Left lung (tissue), 10 donors: Measurements from ENCODE around the gene CEP350. TPM values are rescaled to one million over a fixed set of nuclear protein-coding genes. Genes with fewer than 3 reads are reported as not detected.
A peak's percentile ranks its signal among the peaks of the same experiment; 100 is the strongest.

ENCODE experiments used
- ATAC-seq: fragments of 200-7000 bp; cut with Tn5 transposase; one replicate; pipeline ENCODE4 v1.9.1; 2020; ENCODE audit warnings: moderate library complexity
- DNase-seq, 4 donors: peaks; one replicate each; pipeline ENCODE4 v3.0.0-alpha.2; 2013 to 2020
- H3K27ac ChIP-seq, 2 donors: fragments of 200-600 bp; sonication (generic) in 1 of 2; one replicate each; pipeline versions ENCODE4 v1.5.0 to v1.8.0; 2020 to 2021
- H3K27me3 ChIP-seq, 2 donors: fragments of 200-600 bp; sonication (generic) in 1 of 2; one replicate each; pipeline versions ENCODE4 v1.5.0 to v1.8.0; 2020 to 2021
- H3K36me3 ChIP-seq, 2 donors: fragments of 200-600 bp; sonication (generic) in 1 of 2; one replicate each; pipeline versions ENCODE4 v1.5.0 to v1.8.0; 2020 to 2021
- H3K4me1 ChIP-seq, 2 donors: fragments of 200-600 bp; one replicate each; pipeline ENCODE4 v1.8.0; 2021
- H3K4me3 ChIP-seq, 2 donors: fragments of 200-600 bp; sonication (generic) in 1 of 2; one replicate each; pipeline versions ENCODE4 v1.5.0 to v1.8.0; 2020 to 2021; ENCODE audit warnings: mild to moderate bottlenecking in 1 of 2
- H3K9me3 ChIP-seq, 2 donors: fragments of 200-600 bp; sonication (generic) in 1 of 2; one replicate each; pipeline versions ENCODE4 v1.5.0 to v1.8.0; 2020 to 2021
- CTCF ChIP-seq, 2 donors: fragments of 200-600 bp; sonication (generic) in 1 of 2; IDR thresholded peaks; one replicate each; pipeline versions ENCODE4 v1.5.0 to v1.8.0; 2021; ENCODE audit warnings: antibody characterized with exemption in 2 of 2
- intact Hi-C, 2 donors: fragments of 100-400 bp; cut with DNase I; formaldehyde crosslinking; loops; one replicate each; pipeline versions ENCODE4 v1.11.2 to v1.14.2; 2022
- polyA plus RNA-seq, 6 donors: library from polyadenylated mRNA; unstranded; fragments of 120-200 nt; gene quantifications; one replicate each; pipeline ENCODE4 v1.2.1, GENCODE V29; 2013; ENCODE audit not compliant: insufficient read length in 6 of 6
- total RNA-seq, 2 donors: library from RNA; stranded (reverse); fragmentation: NEBNext Ultra II Directional; extraction: Animal tissue kit (Norgen Biotek cat#: 25700); gene quantifications; one replicate each; pipeline ENCODE4 v1.2.1, GENCODE V29; 2021
- donor health status: DM: no; HTN: yes; CAD: no.
- donor health status: DM: no; HTN: no; CAD: no.

CEP350 gene
- total and polyA plus RNA-seq, 8 donors, result 26.8 to 53.5 (median 35.9) TPM

DNA sequence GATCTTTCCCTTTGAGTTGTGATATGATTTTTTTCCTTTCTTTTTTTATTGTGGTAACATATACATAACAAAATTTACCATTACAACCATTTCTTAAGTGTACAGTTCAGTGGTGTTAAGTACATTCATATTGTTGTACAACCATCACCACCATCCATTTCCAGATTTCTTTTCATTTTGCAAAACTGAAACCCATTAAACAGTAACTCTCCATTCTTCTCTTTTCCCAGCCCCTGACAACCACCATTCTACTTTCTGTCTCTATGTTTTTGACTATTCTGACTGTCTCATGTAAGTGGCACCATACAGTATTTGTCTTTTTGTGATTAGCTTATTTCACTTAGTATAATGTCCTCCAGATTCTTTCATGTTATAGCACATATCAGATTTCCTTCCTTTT is 30.3 kb downstream of the CEP350 start:
- DNase-seq (no peak), ATAC-seq (no peak)
- intact Hi-C loops, result no loop called here
- no peaks in the 10 kb centered on the region for H3K9me3 ChIP-seq
- TF ChIP-seq CTCF (IDR thresholded peaks at IDR 0.05), result no peak
- peaks cover 0 to 9% of the 10 kb centered on the region in 2 donors for H3K4me1 ChIP-seq
- H3K36me3 ChIP-seq, result peaks cover 0 to 6% of the 10 kb centered on the region in 2 donors
- no peak overlapping the region for H3K27ac ChIP-seq
- H3K4me3 ChIP-seq, result no peak overlapping the region
- no peaks in the 10 kb centered on the region for H3K27me3 ChIP-seq

DNA sequence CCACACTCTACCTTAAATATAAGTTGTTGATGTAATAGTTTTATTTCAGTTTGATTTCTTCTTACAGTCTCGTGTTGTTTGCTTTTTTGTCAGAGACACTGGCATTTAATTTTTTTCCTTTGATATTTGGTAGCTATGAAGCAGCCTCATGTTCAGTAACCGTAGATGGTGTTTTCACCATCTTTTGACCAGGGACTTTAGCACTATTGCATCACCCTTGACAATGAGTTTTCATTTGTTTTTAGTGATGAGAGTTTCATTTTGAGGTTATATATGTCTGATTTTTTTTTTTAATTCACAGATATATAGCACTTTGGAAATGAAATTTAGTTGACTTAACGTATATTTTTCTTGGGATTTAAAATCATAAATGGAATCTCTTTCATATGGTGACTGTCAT is 36.2 kb downstream of the CEP350 start:
- ATAC-seq (no peak), DNase-seq (no peak)
- Histone ChIP-seq H3K27ac (no peak overlapping the region), H3K36me3 (peaks cover 5 to 31% of the 10 kb centered on the region in 2 donors), H3K9me3 (no peaks in the 10 kb centered on the region), H3K4me1 (no peaks in the 10 kb centered on the region), H3K27me3 (no peaks in the 10 kb centered on the region), H3K4me3 (no peak overlapping the region)
- TF ChIP-seq CTCF (IDR thresholded peaks at IDR 0.05), result no peak
- intact Hi-C loops, result no loop called here

DNA sequence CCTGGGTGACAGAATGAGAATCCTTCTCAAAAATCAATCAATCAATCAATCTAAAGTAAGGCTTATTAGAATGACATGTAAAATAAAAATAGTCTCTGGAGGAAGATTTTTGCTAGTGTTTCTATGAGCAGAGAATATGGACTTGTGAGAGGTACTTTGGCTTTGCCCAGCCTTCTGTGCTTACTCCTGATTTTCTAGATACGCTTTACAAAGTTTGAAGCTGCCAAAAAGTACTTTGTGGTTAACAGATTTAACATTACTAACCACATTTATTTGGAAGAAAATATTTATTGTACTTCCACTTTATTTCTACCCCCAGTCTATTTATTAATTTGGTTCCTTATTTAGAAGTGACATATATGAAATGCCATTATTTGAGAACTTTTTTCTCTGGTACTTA is 41.0 kb downstream of the CEP350 start:
- peaks cover 0 to 9% of the 10 kb centered on the region in 2 donors for H3K4me1 ChIP-seq
- peaks cover 5 to 45% of the 10 kb centered on the region in 2 donors for H3K36me3 ChIP-seq
- no peak for TF ChIP-seq CTCF (IDR thresholded peaks at IDR 0.05)
- no peaks in the 10 kb centered on the region for H3K27me3 ChIP-seq
- no peak overlapping the region for H3K27ac ChIP-seq
- no peak overlapping the region for H3K4me3 ChIP-seq
- intact Hi-C loops, result no loop called here
- ATAC-seq (no peak), DNase-seq (no peak)
- H3K9me3 ChIP-seq, result no peaks in the 10 kb centered on the region

GRCh38 chr1:179996099-179996498 is 41.5 kb downstream of the CEP350 start:
- Histone ChIP-seq H3K9me3 (no peaks in the 10 kb centered on the region), H3K4me3 (no peak overlapping the region), H3K36me3 (peaks cover 5 to 46% of the 10 kb centered on the region in 2 donors), H3K27ac (no peak overlapping the region), H3K4me1 (peaks cover 0 to 12% of the 10 kb centered on the region in 2 donors), H3K27me3 (no peaks in the 10 kb centered on the region)
- TF ChIP-seq CTCF (IDR thresholded peaks at IDR 0.05), result no peak
- intact Hi-C loops, result no loop called here
- ATAC-seq, result no peak
- DNase-seq, result no peak

DNA sequence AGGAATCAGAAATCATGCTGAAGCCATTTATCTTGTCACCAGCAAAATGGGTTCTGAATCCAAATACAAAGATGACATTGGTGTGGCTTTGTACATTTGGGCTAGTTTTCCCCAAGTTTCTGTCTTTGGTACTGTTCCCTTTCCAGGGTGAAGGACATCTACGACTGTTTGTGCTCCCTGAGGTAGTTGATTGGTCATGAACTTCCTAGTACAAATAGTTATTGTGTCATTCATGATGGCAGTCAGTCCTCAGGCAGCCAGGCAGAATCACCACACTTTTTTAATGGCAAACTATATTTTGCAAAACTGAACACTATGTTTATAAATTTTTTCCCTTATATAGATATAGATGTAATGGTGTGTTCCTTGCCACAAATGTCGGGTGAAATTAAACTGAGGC is 46.0 kb downstream of the CEP350 start:
- TF ChIP-seq CTCF (IDR thresholded peaks at IDR 0.05), result no peak
- H3K4me3 ChIP-seq, result no peak overlapping the region
- H3K27ac ChIP-seq, result peak overlapping the region in 1 of 2 donors; percentile 55
- H3K27me3 ChIP-seq, result no peaks in the 10 kb centered on the region
- no peak for ATAC-seq
- intact Hi-C loops, result no loop called here
- DNase-seq, result no peak
- no peaks in the 10 kb centered on the region for H3K9me3 ChIP-seq
- H3K4me1 ChIP-seq, result peaks cover 0 to 12% of the 10 kb centered on the region in 2 donors
- peaks cover 0 to 25% of the 10 kb centered on the region in 2 donors for H3K36me3 ChIP-seq
